Stimulated activated CD8-positive, alpha-beta memory T cell treated with anti-CD3 and anti-CD28 coated beads, Interleukin-2, amount 100 ng/mL, for 1 hour (primary cell): ENCODE results near the gene SYTL5.

ENCODE experiments used
- DNase-seq, 2 donors: peaks; one replicate each; pipeline ENCODE4 v3.0.0-alpha.2; 2020; ENCODE audit warnings: low read depth in 2 of 2

SYTL5 gene

GRCh38 chrX:38089173-38089982 lies 83.0 kb downstream of the SYTL5 start:
- DNase-seq, result no peak

GRCh38 chrX:38095971-38096529 lies 89.7 kb downstream of the SYTL5 start:
- no peak for DNase-seq

- no peak for DNase-seq
Observed at GRCh38 chrX:38099688-38100087, 93.3 kb downstream of the SYTL5 start.

GRCh38 chrX:38102240-38102639 lies 95.9 kb downstream of the SYTL5 start:
- no peak for DNase-seq

GRCh38 chrX:38102875-38103274 lies 96.5 kb downstream of the SYTL5 start:
- DNase-seq, result no peak

- no peak for DNase-seq
Observed at GRCh38 chrX:38103857-38104812, 97.8 kb downstream of the SYTL5 start.

- DNase-seq, result no peak
Observed at GRCh38 chrX:38105216-38105725, 98.9 kb downstream of the SYTL5 start.

GRCh38 chrX:38106991-38107655 lies 100.8 kb downstream of the SYTL5 start:
- no peak for DNase-seq

- no peak for DNase-seq
Observed at GRCh38 chrX:38108364-38108763, 102.0 kb downstream of the SYTL5 start.

GRCh38 chrX:38109042-38109898 lies 102.9 kb downstream of the SYTL5 start:
- no peak for DNase-seq

GRCh38 chrX:38110231-38110630 lies 103.9 kb downstream of the SYTL5 start:
- no peak for DNase-seq

- DNase-seq, result no peak
Observed at GRCh38 chrX:38111196-38111595, 104.8 kb downstream of the SYTL5 start.

- no peak for DNase-seq
Observed at GRCh38 chrX:38112566-38112965, 106.2 kb downstream of the SYTL5 start.

GRCh38 chrX:38116706-38117105 lies 110.4 kb downstream of the SYTL5 start:
- DNase-seq, result no peak

GRCh38 chrX:38117485-38117884 lies 111.1 kb downstream of the SYTL5 start:
- DNase-seq, result no peak

- no peak for DNase-seq
Observed at GRCh38 chrX:38124000-38124399, 117.6 kb downstream of the SYTL5 start.

GRCh38 chrX:38126179-38126578 lies 119.8 kb downstream of the SYTL5 start:
- no peak for DNase-seq

GRCh38 chrX:38127961-38128360 lies 121.6 kb downstream of the SYTL5 start:
- DNase-seq, result no peak

- no peak for DNase-seq
Observed at GRCh38 chrX:38129366-38129765, 123.0 kb downstream of the SYTL5 start.

- no peak for DNase-seq
Observed at GRCh38 chrX:38138157-38138891, 132.0 kb downstream of the SYTL5 start.
